Choroid plexus epithelial cell (primary cell): ENCODE measurements around the gene C10orf143.

ENCODE experiments used
- DNase-seq: peaks from one replicate; pipeline ENCODE4 v3.0.0-alpha.2; 2010; ENCODE audit warnings: low read depth
- H3K4me3 ChIP-seq: 2 replicates; pipeline ENCODE4 v1.5.1; 2011; ENCODE audit warnings: low read depth, mild to moderate bottlenecking, control low read depth, low read length, moderate library complexity
- TF ChIP-seq, protein P1 (sequence below): conservative IDR thresholded peaks from 2 replicates; pipeline ENCODE4 v1.5.1; 2011; ENCODE audit warnings: low read depth, mild to moderate bottlenecking, control low read depth, inconsistent platforms, low read length, moderate library complexity

The C10orf143 gene

DNA sequence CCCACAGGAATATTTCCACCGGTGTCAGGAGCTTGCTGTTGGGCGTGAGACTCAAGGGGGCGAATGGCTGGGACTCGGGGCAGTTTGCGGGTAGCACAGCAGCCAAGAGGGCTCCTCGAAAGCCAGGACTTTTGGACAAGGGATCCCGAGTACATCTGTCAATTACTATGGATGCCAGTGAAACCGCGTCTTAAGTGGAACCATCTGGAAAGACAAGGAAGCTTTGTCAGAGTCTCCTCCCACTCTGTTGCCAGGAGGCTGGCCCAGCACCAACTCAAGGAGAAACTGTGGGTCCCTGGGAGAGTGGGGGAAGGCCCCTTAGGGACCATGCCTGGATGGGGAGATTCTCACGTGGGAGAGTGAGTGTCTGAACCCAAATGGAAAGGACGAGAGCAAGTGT lies 57.1 kb downstream of the C10orf143 start:
- TF ChIP-seq, protein P1, sequence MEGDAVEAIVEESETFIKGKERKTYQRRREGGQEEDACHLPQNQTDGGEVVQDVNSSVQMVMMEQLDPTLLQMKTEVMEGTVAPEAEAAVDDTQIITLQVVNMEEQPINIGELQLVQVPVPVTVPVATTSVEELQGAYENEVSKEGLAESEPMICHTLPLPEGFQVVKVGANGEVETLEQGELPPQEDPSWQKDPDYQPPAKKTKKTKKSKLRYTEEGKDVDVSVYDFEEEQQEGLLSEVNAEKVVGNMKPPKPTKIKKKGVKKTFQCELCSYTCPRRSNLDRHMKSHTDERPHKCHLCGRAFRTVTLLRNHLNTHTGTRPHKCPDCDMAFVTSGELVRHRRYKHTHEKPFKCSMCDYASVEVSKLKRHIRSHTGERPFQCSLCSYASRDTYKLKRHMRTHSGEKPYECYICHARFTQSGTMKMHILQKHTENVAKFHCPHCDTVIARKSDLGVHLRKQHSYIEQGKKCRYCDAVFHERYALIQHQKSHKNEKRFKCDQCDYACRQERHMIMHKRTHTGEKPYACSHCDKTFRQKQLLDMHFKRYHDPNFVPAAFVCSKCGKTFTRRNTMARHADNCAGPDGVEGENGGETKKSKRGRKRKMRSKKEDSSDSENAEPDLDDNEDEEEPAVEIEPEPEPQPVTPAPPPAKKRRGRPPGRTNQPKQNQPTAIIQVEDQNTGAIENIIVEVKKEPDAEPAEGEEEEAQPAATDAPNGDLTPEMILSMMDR, result no peak
- no peak for DNase-seq
- H3K4me3 ChIP-seq, result no peak overlapping the region

DNA sequence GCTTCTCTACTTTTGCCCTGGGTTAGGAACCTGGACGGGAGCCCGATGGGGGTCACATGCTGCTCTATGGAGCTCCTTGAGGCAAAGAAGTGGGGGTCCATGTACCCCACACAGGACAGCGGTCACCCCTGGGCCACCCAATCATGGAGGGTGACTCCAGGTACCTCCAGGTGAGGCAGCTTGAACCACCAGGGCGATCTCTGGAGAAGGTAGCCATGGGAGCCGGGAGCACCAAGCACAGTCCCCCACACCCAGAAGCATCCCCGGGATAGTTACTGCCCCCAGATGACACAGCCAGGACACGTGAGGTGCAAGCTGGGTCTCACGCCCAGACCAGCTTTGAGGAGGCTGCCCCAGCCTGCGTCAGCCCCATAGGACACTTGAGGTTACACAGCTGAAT lies 58.4 kb downstream of the C10orf143 start:
- no peak overlapping the region for H3K4me3 ChIP-seq
- DNase-seq, result no peak
- TF ChIP-seq, protein P1, result no peak

DNA sequence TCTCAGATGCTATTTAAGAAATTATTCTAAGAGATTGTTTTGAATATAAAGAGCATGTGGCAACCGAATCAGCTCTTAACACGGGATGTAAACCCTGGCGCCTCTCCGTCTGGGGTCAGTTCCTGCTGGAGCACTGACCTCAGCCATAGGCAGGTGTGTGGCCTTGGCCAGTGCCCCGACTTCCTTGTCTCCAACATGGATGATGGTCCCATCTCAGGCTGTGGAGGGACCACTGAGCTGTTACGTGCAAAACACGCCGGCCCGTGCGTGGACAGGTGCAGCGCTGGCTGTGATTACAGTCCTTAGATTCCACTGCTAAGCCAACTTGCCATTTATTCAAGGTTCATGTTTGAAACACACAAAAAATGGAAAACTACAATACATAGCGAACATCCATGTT lies 59.9 kb downstream of the C10orf143 start:
- TF ChIP-seq, protein P1, result no peak
- no peak overlapping the region for H3K4me3 ChIP-seq
- no peak for DNase-seq

GRCh38 chr10:130049987-130050386 lies 60.6 kb downstream of the C10orf143 start:
- no peak overlapping the region for H3K4me3 ChIP-seq
- DNase-seq, result no peak
- TF ChIP-seq, protein P1, result no peak

DNA sequence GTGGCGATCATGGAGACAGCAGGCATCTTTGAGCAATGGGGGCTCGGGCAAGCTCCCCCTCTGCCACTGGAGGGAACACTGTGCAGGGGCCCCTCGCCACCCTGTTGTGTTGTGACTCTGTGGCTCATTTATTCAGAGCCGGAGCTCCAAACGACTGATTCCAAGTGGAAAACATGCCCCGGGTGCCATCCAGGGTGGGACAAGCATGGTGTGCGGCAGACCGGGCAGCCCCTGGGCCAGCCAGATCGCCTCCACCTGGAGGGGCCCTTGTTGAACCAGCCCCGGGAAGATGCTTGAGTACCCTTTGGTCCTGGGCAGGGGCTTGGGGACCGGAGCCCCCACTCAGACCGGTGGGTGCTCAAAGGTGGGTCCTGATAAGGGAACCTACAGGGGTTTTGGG lies 61.4 kb downstream of the C10orf143 start:
- DNase-seq, result no peak
- TF ChIP-seq, protein P1, result no peak
- no peak overlapping the region for H3K4me3 ChIP-seq

DNA sequence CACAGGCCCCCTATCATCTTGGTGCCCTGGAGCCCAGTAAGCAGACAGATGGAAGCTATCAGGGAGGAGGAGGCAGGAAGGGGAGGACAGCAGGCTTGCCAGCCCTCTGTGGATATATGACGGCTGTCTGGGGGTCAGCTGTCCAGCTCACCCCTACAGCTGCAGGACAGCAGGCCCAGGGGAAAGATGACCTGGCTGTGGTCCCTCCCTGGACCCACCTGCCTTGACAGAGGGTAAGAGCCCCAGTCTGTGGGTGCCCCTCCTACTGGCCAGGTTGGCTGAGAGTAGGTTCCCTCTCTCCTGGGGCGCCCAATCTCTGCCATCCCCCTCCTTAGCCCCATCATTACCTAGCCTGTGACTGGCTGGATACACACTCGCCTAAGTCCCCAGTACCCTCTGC lies 62.5 kb downstream of the C10orf143 start:
- no peak overlapping the region for H3K4me3 ChIP-seq
- TF ChIP-seq, protein P1, result no peak
- DNase-seq, result no peak

GRCh38 chr10:130047336-130047735 lies 63.3 kb downstream of the C10orf143 start:
- TF ChIP-seq, protein P1, result no peak
- DNase-seq, result no peak
- H3K4me3 ChIP-seq, result no peak overlapping the region
